Heart left ventricle (tissue), 16 donors: ENCODE measurements around the gene NDRG3. TPM values are rescaled to one million over a fixed set of nuclear protein-coding genes. Genes with fewer than 3 reads are reported as not detected.

Experiments
- ATAC-seq, 4 donors: fragments of 200-7000 bp; cut with Tn5 transposase; one replicate each; pipeline ENCODE4 v1.9.1; 2020 to 2022; ENCODE audit warnings: moderate library complexity in 4 of 4, mild to moderate bottlenecking in 3 of 4, moderate number of reproducible peaks in 1 of 4
- DNase-seq, 5 donors: peaks; one replicate each; pipeline ENCODE4 v3.0.0-alpha.2; 2020
- H3K27ac ChIP-seq, 12 donors: fragments of 200-600 bp; sonication (generic) in 4 of 12; one replicate each; pipeline versions ENCODE4 v1.5.0 to v1.8.0; 2016 to 2022; ENCODE audit warnings: mild to moderate bottlenecking in 2 of 12
- H3K27me3 ChIP-seq, 9 donors: fragments of 200-600 bp; sonication (generic) in 2 of 9; one replicate each; pipeline versions ENCODE4 v1.5.1 to v1.8.0; 2016 to 2022; ENCODE audit warnings: mild to moderate bottlenecking in 3 of 9
- H3K36me3 ChIP-seq, 9 donors: fragments of 200-600 bp; sonication (generic) in 2 of 9; one replicate each; pipeline versions ENCODE4 v1.5.0 to v1.8.0; 2018 to 2022; ENCODE audit warnings: mild to moderate bottlenecking in 2 of 9
- H3K4me1 ChIP-seq, 12 donors: fragments of 200-600 bp; sonication (generic) in 4 of 12; one replicate each; pipeline versions ENCODE4 v1.5.0 to v1.8.0; 2016 to 2022; ENCODE audit warnings: mild to moderate bottlenecking in 3 of 12
- H3K4me3 ChIP-seq, 12 donors: fragments of 200-600 bp; sonication (generic) in 4 of 12; one replicate each; pipeline versions ENCODE4 v1.5.0 to v1.8.0; 2017 to 2022; ENCODE audit warnings: mild to moderate bottlenecking in 9 of 12, moderate library complexity in 4 of 12
- H3K9me3 ChIP-seq, 12 donors: fragments of 200-600 bp; sonication (generic) in 4 of 12; one replicate each; pipeline versions ENCODE4 v1.5.0 to v1.8.0; 2016 to 2022; ENCODE audit warnings: mild to moderate bottlenecking in 1 of 12
- CTCF ChIP-seq, 12 donors: fragments of 200-600 bp; sonication (generic) in 4 of 12; IDR thresholded peaks; one replicate each; pipeline versions ENCODE4 v1.5.0 to v1.8.0; 2018 to 2022; ENCODE audit warnings: antibody characterized with exemption in 12 of 12, mild to moderate bottlenecking in 5 of 12
- POLR2A ChIP-seq, 2 donors: fragments of 450-650 bp; IDR thresholded peaks; one replicate each; pipeline ENCODE4 v1.6.1; 2017; ENCODE audit warnings: antibody characterized with exemption in 2 of 2, mild to moderate bottlenecking in 2 of 2, moderate library complexity in 2 of 2
- WGBS, 4 donors: extraction: QIAGEN DNeasy Blood & Tissue Kit in 2 of 4; methylation state at CpG; one replicate each; pipeline versions ENCODE4 v1.1.5 to v1.1.7; 2013 to 2018; 5-methylcytosine and 5-hydroxymethylcytosine counted together
- intact Hi-C, 10 donors: fragments of 100-400 bp; cut with DNase I; formaldehyde crosslinking; loops; one replicate each; pipeline versions ENCODE4 v1.11.1 to v1.14.2; 2022
- polyA plus RNA-seq, 2 donors: library from polyadenylated mRNA; stranded (reverse); fragments of 200-250 nt; gene quantifications; one replicate each; pipeline ENCODE4 v1.2.3, GENCODE V29; 2013
- total RNA-seq, 9 donors: library from RNA; depleted of rRNA in 2 of 9; stranded (reverse); fragments of >200 nt in 2 of 9; fragmentation: NEBNext Ultra II Directional in 3 of 9; extraction: Animal tissue kit (Norgen Biotek cat#: 25700) in 3 of 9; gene quantifications; one replicate each; pipeline versions ENCODE4 v1.1.0 to v1.2.4, GENCODE V29; 2016 to 2023
- donor health status: ischemic (EF 13 %, LVEDD 7.1; RV severe dilation, severe dysfunction).
- donor health status: healthy with polysubstance abuse.
- donor health status: DM: no; HTN: yes; CAD: no.
- donor health status: DM: no; HTN: no; CAD: no.
- donor health status: ischemic (EF 25% LVEDD 6.9; RV normal size, moderate dysfunction).
- donor health status: ischemic (EF 25% LVEDD 5.7; RV mildly dilated, moderate dysfunction).
- donor health status: healthy.
- donor health status: DM: yes; HTN: yes; CAD: no.
- donor health status: ischemic (EF 35%, LVEDD 5.7; RV mildly dilated, moderate dysfunction).
- donor health status: nonischemic (EF 11% LVEDD 7.7; RV severe dilation, severe dysfunction).
- donor health status: DM: yes; HTN: yes; CAD: no.
- donor health status: PGD.
- donor health status: ischemic (EF 29% LVEDD 5.4; RV normal size, mild dysfunction).
- donor health status: nonischemic (EF 23%, LVEDD 6.1; RV moderate dilation, normal function).

NDRG3 gene
- total and polyA plus RNA-seq, 11 donors = 17.3 to 34.8 (median 29.9) TPM

DNA sequence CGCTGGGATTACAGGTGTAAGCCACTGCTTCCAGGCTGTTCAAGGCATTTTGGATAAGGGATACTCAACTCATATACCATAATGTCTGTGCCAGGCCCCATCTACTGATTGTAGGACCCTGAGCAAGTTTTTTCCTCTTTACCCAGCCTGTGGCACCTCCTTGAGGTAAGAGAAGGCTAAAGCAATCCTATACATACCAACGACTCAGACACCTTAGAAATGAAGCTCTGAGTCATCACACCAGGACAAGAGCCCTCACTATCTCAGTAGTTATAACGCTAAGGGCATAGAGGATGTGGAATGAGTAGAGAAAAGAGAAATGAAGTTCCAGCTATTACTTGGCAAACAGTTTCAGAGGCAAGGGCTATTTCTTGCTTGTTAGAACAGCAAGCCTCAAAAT lies 16.9 kb downstream of the NDRG3 start:
- 44 to 65% (median 52%) methylated on average over 3 of the region's 3 CpGs for WGBS, 4 donors
- Histone ChIP-seq H3K36me3 (peaks cover 0 to 4% (median 0%) of the 10 kb centered on the region in 9 donors), H3K27me3 (no peaks in the 10 kb centered on the region), H3K4me1 (peaks cover 0 to 49% (median 13%) of the 10 kb centered on the region in 12 donors), H3K4me3 (no peak overlapping the region), H3K9me3 (no peaks in the 10 kb centered on the region), H3K27ac (no peak overlapping the region)
- intact Hi-C loops = no loop called here
- TF ChIP-seq CTCF (IDR thresholded peaks at IDR 0.05) (no peak), POLR2A (IDR thresholded peaks at IDR 0.05) (no peak)
- no peak for ATAC-seq
- no peak for DNase-seq

- no peaks in the 10 kb centered on the region for H3K9me3 ChIP-seq
- WGBS, 4 donors = 72 to 85% (median 82%) methylated on average over 3 of the region's 3 CpGs
- intact Hi-C loops = no loop called here
- no peak overlapping the region for H3K4me3 ChIP-seq
- DNase-seq (peak in 1 of 5 donors; percentile 37), ATAC-seq (peak in 3 of 4 donors; percentile 63 to 85 (median 70))
- H3K27me3 ChIP-seq = no peaks in the 10 kb centered on the region
- TF ChIP-seq CTCF (IDR thresholded peaks at IDR 0.05) (no peak), POLR2A (IDR thresholded peaks at IDR 0.05) (no peak)
- peaks cover 0 to 11% (median 3%) of the 10 kb centered on the region in 9 donors for H3K36me3 ChIP-seq
- H3K4me1 ChIP-seq = peaks cover 0 to 29% (median 0%) of the 10 kb centered on the region in 12 donors
- peak overlapping the region in 4 of 12 donors; percentile 8 to 50 (median 17) for H3K27ac ChIP-seq
Observed at GRCh38 chr20:36726168-36726567, 19.7 kb downstream of the NDRG3 start.

GRCh38 chr20:36720510-36720909 lies 25.4 kb downstream of the NDRG3 start:
- ATAC-seq (no peak), DNase-seq (no peak)
- Histone ChIP-seq H3K4me3 (no peak overlapping the region), H3K27ac (no peak overlapping the region), H3K36me3 (peaks cover 0 to 32% (median 14%) of the 10 kb centered on the region in 9 donors), H3K9me3 (no peaks in the 10 kb centered on the region), H3K27me3 (no peaks in the 10 kb centered on the region), H3K4me1 (peaks cover 0 to 22% (median 0%) of the 10 kb centered on the region in 12 donors)
- TF ChIP-seq CTCF (IDR thresholded peaks at IDR 0.05) = no peak
- WGBS, 4 donors = 92 to 95% (median 94%) methylated on average over 3 of the region's 3 CpGs
- intact Hi-C loops = no loop called here

DNA sequence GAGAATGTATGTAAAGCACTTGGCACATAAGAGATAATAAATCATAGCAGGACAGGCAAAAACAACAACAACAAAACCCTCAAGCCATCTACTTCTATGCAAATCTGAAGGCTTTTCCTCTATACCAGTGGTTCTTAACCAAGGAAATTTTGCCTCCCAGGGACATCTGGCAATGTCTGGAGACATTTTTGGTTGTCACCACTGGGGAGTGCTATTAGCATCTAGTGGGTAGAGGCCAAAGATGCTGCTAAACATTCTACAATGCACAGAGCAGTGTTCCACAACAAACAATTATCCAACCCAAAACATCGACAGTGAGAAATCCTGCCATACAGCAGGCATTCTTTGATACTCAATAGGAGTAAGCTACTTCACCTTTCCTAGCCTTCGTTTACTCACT lies 28.2 kb downstream of the NDRG3 start:
- Histone ChIP-seq H3K9me3 (no peaks in the 10 kb centered on the region), H3K27ac (no peak overlapping the region), H3K4me3 (no peak overlapping the region), H3K4me1 (peaks cover 0 to 22% (median 0%) of the 10 kb centered on the region in 12 donors), H3K27me3 (no peaks in the 10 kb centered on the region), H3K36me3 (peaks cover 0 to 36% (median 14%) of the 10 kb centered on the region in 9 donors)
- intact Hi-C loops = loop anchor here in 9 of 10 donors (1.0 to 10.0 kb wide), 3 partner anchors 35 to 147 kb away; a partner anchor contains a TSS
- ATAC-seq (peak in 2 of 4 donors; percentile 58 to 59), DNase-seq (no peak)
- TF ChIP-seq CTCF (IDR thresholded peaks at IDR 0.05) = peak in 10 of 12 donors; percentile 6 to 58 (median 40)
- no peak for TF ChIP-seq POLR2A (IDR thresholded peaks at IDR 0.05)
- WGBS, 4 donors = 68 to 87% (median 77%) methylated on average over 2 of the region's 2 CpGs
